ENCODE results near the gene BRINP3.

DNA sequence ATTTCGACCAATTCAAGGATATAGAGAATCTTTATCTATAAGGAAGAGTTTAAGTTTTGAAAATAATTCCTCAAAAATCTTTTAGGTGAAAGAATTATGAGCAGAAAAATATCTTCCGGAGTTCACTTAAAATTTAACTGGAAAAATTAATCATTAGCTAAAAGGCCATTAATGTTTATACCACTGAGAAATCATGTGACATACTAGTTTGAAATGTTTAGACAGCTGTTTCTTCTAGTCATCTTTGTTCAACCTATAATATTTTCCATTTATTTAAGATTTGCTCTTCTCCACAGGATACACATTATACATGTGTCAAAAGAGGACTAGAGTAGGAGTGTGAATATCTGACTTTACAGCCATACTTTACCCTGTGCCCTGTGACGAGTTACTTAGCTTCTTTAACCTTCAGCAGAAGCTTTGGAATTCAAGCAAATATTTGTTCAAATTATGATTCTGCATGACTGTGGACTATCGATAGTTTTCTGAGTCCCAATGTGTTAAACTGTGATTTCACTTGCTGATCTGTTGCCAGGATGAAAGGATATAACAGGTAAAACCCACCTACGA lies 374.8 kb downstream of the BRINP3 start:
- TF ChIP-seq CTCF (IDR thresholded peaks at IDR 0.05; ENCODE audit: extremely low read depth in 1 of 2, insufficient read depth in 1 of 2, low read depth in 1 of 2, low read length in 2 of 2) (no peak), MYC (IDR thresholded peaks at IDR 0.05; ENCODE audit: low read depth, low read length) (no peak), POLR2A (IDR thresholded peaks at IDR 0.05; ENCODE audit: low read depth, low read length) (no peak), POLR2AphosphoS5 (IDR thresholded peaks at IDR 0.05; ENCODE audit: insufficient read depth, low read depth, low read length) (no peak), MAX (IDR thresholded peaks at IDR 0.05; ENCODE audit: insufficient read depth, insufficient read length) (no peak), JUN (IDR thresholded peaks at IDR 0.05; ENCODE audit: borderline replicate concordance, insufficient read depth, insufficient read length, low read depth) (no peak), EZH2 (IDR thresholded peaks at IDR 0.05; ENCODE audit: borderline replicate concordance, low read depth, low read length, severe bottlenecking) (no peak), GATA2 (IDR thresholded peaks at IDR 0.05; ENCODE audit: insufficient read depth, insufficient read length, low read depth, low read length) (no peak)

Measured in endothelial cell of umbilical vein (primary cell).